GM23338 (cell line): ENCODE results near the gene GLDC. TPM values are rescaled to one million over a fixed set of nuclear protein-coding genes. Genes with fewer than 3 reads are reported as not detected.

Experiments
- ATAC-seq: fragments of 200-7000 bp; cut with Tn5 transposase; 3 replicates; pipeline ENCODE4 v1.9.1; 2020
- DNase-seq: peaks from one replicate; pipeline ENCODE4 v3.0.0-alpha.2; 2015; ENCODE audit warnings: low spot score
- H2AFZ ChIP-seq: fragments of 200-600 bp; sonication (generic); 2 replicates; pipeline ENCODE4 v1.8.0; 2016; ENCODE audit warnings: antibody characterized with exemption, mild to moderate bottlenecking, moderate library complexity
- H3F3A ChIP-seq: fragments of 200-600 bp; sonication (generic); replicated peaks from 2 replicates; pipeline ENCODE4 v1.8.0; 2017; ENCODE audit warnings: antibody characterized with exemption, mixed run types, low read depth
- H3K27ac ChIP-seq: fragments of 200-600 bp; sonication (generic); 2 replicates; pipeline ENCODE4 v1.6.1; 2016; ENCODE audit warnings: low read depth
- H3K27me3 ChIP-seq: fragments of 200-600 bp; sonication (generic); 2 replicates; pipeline ENCODE4 v1.8.0; 2016; ENCODE audit warnings: mild to moderate bottlenecking, mixed run types, moderate library complexity; ENCODE audit not compliant: insufficient read depth
- H3K36me3 ChIP-seq: fragments of 200-600 bp; sonication (generic); 2 replicates; pipeline ENCODE4 v1.8.0; 2016; ENCODE audit warnings: mild to moderate bottlenecking; ENCODE audit not compliant: insufficient read depth
- H3K4me1 ChIP-seq: fragments of 200-600 bp; sonication (generic); 2 replicates; pipeline ENCODE4 v1.8.0; 2016; ENCODE audit warnings: mild to moderate bottlenecking, moderate library complexity; ENCODE audit not compliant: insufficient read depth
- H3K4me2 ChIP-seq: fragments of 200-600 bp; sonication (generic); 2 replicates; pipeline ENCODE4 v1.7.1; 2017; ENCODE audit warnings: mixed run types
- H3K4me3 ChIP-seq: fragments of 200-600 bp; sonication (generic); 2 replicates; pipeline ENCODE4 v1.6.1; 2016; ENCODE audit warnings: mixed run types
- H3K79me2 ChIP-seq: fragments of 200-600 bp; sonication (generic); replicated peaks from 2 replicates; pipeline ENCODE4 v1.8.0; 2017; ENCODE audit warnings: mild to moderate bottlenecking; ENCODE audit not compliant: insufficient read depth
- H3K9me2 ChIP-seq: fragments of 200-600 bp; sonication (generic); 2 replicates; pipeline ENCODE4 v1.8.0; 2017; ENCODE audit not compliant: insufficient read depth
- H4K20me1 ChIP-seq: fragments of 200-600 bp; sonication (generic); replicated peaks from 2 replicates; pipeline ENCODE4 v1.8.0; 2017; ENCODE audit warnings: mild to moderate bottlenecking; ENCODE audit not compliant: insufficient read depth
- H3K27ac Mint-ChIP-seq: 2 replicates; pipeline ENCODE4 v1.8.0; 2020; ENCODE audit warnings: inconsistent platforms, mild to moderate bottlenecking, moderate library complexity, mixed read lengths
- H3K27me3 Mint-ChIP-seq: 3 replicates; pipeline ENCODE4 v1.8.0; 2022; ENCODE audit warnings: low read depth, mild to moderate bottlenecking, moderate library complexity, mixed read lengths, inconsistent platforms; ENCODE audit not compliant: insufficient read depth, poor library complexity
- H3K36me3 Mint-ChIP-seq: 3 replicates; pipeline ENCODE4 v1.8.0; 2021; ENCODE audit warnings: low read depth, mild to moderate bottlenecking, inconsistent platforms, moderate library complexity, mixed read lengths
- H3K4me1 Mint-ChIP-seq: 3 replicates; pipeline ENCODE4 v1.8.0; 2020; ENCODE audit warnings: mild to moderate bottlenecking, inconsistent platforms, mixed read lengths
- H3K4me3 Mint-ChIP-seq: 3 replicates; pipeline ENCODE4 v1.8.0; 2021; ENCODE audit warnings: moderate library complexity, mild to moderate bottlenecking, inconsistent platforms, mixed read lengths
- H3K9me3 Mint-ChIP-seq: 3 replicates; pipeline ENCODE4 v1.8.0; 2020; ENCODE audit warnings: moderate library complexity, mild to moderate bottlenecking, inconsistent platforms, mixed read lengths
- CREB1 ChIP-seq: fragments of 250-450 bp; sonication (Bioruptor Pico); IDR thresholded peaks from 2 replicates; pipeline ENCODE4 v1.5.0; 2020; ENCODE audit warnings: low read depth, mild to moderate bottlenecking, moderate library complexity
- CTCF ChIP-seq, 2 experiments: fragments of 200-600 bp in 1 of 2; sonication (generic) in 1 of 2; conservative IDR thresholded peaks; 2 replicates each; pipeline versions ENCODE4 v1.5.1 to v1.6.1; 2016 to 2017; ENCODE audit warnings: antibody characterized with exemption in 2 of 2, low read depth in 2 of 2, mild to moderate bottlenecking in 2 of 2, moderate library complexity in 1 of 2
- JUNB ChIP-seq: IDR thresholded peaks from one replicate; pipeline ENCODE4 v1.6.1; 2016; ENCODE audit warnings: antibody characterized with exemption; ENCODE audit not compliant: unreplicated experiment
- NANOG ChIP-seq: IDR thresholded peaks from 2 replicates; pipeline ENCODE4 v1.6.1; 2016; ENCODE audit warnings: antibody characterized with exemption, borderline replicate concordance
- POLR2AphosphoS5 ChIP-seq: IDR thresholded peaks from 2 replicates; pipeline ENCODE4 v1.6.1; 2016; ENCODE audit warnings: antibody characterized with exemption, low read depth
- REST ChIP-seq: IDR thresholded peaks from one replicate; pipeline ENCODE4 v1.6.1; 2018; ENCODE audit warnings: antibody characterized with exemption; ENCODE audit not compliant: unreplicated experiment
- STAT1 ChIP-seq: IDR thresholded peaks from one replicate; pipeline ENCODE4 v1.6.1; 2016; ENCODE audit warnings: antibody characterized with exemption; ENCODE audit not compliant: unreplicated experiment
- ZNF114 ChIP-seq: fragments of 250-450 bp; sonication (Bioruptor Pico); IDR thresholded peaks from 2 replicates; pipeline ENCODE4 v1.5.0; 2020; ENCODE audit warnings: mild to moderate bottlenecking, moderate library complexity
- ZNF331 ChIP-seq: fragments of 250-450 bp; sonication (Bioruptor Pico); IDR thresholded peaks from 2 replicates; pipeline ENCODE4 v1.5.0; 2020; ENCODE audit warnings: low read depth, mild to moderate bottlenecking, moderate library complexity
- polyA plus RNA-seq: library from polyadenylated mRNA; unstranded; fragments of >200 nt; fragmentation: Nextera tagmentation; extraction: Ambion mirVana; gene quantifications from 2 replicates; pipeline ENCODE4 v1.2.1, GENCODE V29; 2016
- total RNA-seq: library from RNA; depleted of rRNA; stranded (reverse); fragments of >200 nt; shearing (Covaris generic); gene quantifications from 2 replicates; pipeline ENCODE4 v1.2.3, GENCODE V29; 2014
- TF ChIP-seq, protein P1 (sequence below): fragments of 250-450 bp; sonication (Bioruptor Pico); IDR thresholded peaks from 2 replicates; pipeline ENCODE4 v1.5.0; 2020; ENCODE audit warnings: mild to moderate bottlenecking, moderate library complexity

Gene GLDC
- total and polyA plus RNA-seq, 2 experiments from 2014 or later = 63.5 to 139 TPM

DNA sequence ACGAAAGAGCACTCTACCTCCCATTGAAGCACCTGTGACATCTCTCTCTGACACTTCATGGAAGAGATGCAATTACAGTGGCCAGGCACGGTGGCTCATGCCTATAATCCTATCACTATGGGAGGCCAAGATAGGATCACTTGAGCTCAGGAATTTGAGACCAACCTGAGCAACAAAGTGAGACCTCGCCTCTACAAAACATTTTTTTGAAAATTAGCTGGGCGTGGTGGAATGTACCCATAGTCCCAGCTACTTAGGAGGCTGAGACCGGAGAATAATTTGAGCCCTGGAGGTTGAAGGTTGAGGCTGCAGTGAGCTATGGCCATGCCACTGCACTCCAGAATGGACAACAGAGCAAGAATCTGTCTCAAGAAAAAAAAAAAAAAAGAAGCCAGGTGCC, 45.5 kb downstream of the GLDC start:
- ATAC-seq (no peak), DNase-seq (no peak)
- H3K36me3 Mint-ChIP-seq = peaks cover 70% of the 10 kb centered on the region
- H3K9me3 Mint-ChIP-seq = no peaks in the 10 kb centered on the region
- TF ChIP-seq JUNB (no peak), STAT1 (no peak), CREB1 (CRISPR knock-in tag) (no peak)
- Histone ChIP-seq H3K79me2 (no peaks in the 10 kb centered on the region), H3F3A (0 out of 2 replicates have a peak, but pooled peaks cover 2% of the 10 kb centered on the region), H2AFZ (no peak overlapping the region), H3K36me3 (peaks cover 64% of the 10 kb centered on the region), H3K27ac (no peak overlapping the region), H3K27me3 (no peaks in the 10 kb centered on the region), H4K20me1 (peaks cover 4% of the 10 kb centered on the region; the same call in 1 of the 2 replicates), H3K4me1 (no peaks in the 10 kb centered on the region), H3K9me2 (no peaks in the 10 kb centered on the region), H3K4me3 (no peak overlapping the region), H3K4me2 (no peak overlapping the region)
- H3K4me1 Mint-ChIP-seq = no peaks in the 10 kb centered on the region
- H3K4me3 Mint-ChIP-seq = no peak overlapping the region
- no peak overlapping the region for H3K27ac Mint-ChIP-seq
- no peaks in the 10 kb centered on the region for H3K27me3 Mint-ChIP-seq

DNA sequence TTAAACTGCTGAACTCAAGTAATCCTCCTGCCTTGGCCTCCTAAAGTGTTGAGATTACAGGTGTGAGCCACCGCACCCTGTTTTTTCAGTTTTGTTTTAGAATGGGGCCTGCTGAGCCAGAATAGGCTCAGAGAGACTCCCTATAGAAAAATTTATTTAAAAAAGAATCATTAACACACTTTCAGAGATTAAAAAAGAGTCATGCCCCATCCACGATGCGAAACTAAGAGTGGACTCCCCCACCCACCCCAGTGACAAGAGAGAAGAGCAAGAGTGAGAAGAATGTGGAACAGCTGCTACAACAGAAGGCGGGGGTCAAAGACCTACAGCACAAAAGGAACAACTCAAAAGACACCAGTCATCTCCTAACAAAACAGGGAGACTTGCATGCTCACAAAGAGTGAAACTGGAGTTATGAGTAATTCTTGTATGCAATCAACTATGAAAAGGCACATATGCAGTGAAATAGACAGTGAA, 47.2 kb downstream of the GLDC start:
- H3K27ac Mint-ChIP-seq = no peak overlapping the region

More for the DNA sequence above, 47.2 kb downstream of the GLDC start:
- Histone ChIP-seq H3K27me3 (no peaks in the 10 kb centered on the region), H3K27ac (no peak overlapping the region), H3K4me2 (no peak overlapping the region), H3F3A (0 out of 2 replicates have a peak, but pooled peaks cover 2% of the 10 kb centered on the region), H3K36me3 (peaks cover 69% of the 10 kb centered on the region), H4K20me1 (0 out of 2 replicates have a peak, but pooled peaks cover 4% of the 10 kb centered on the region), H3K4me1 (no peaks in the 10 kb centered on the region), H3K79me2 (no peaks in the 10 kb centered on the region), H3K4me3 (no peak overlapping the region), H2AFZ (no peak overlapping the region), H3K9me2 (no peaks in the 10 kb centered on the region)
- no peaks in the 10 kb centered on the region for H3K27me3 Mint-ChIP-seq
- H3K9me3 Mint-ChIP-seq = no peaks in the 10 kb centered on the region
- ATAC-seq (no peak), DNase-seq (no peak)
- no peaks in the 10 kb centered on the region for H3K4me1 Mint-ChIP-seq
- peaks cover 66% of the 10 kb centered on the region for H3K36me3 Mint-ChIP-seq
- TF ChIP-seq, protein P1, sequence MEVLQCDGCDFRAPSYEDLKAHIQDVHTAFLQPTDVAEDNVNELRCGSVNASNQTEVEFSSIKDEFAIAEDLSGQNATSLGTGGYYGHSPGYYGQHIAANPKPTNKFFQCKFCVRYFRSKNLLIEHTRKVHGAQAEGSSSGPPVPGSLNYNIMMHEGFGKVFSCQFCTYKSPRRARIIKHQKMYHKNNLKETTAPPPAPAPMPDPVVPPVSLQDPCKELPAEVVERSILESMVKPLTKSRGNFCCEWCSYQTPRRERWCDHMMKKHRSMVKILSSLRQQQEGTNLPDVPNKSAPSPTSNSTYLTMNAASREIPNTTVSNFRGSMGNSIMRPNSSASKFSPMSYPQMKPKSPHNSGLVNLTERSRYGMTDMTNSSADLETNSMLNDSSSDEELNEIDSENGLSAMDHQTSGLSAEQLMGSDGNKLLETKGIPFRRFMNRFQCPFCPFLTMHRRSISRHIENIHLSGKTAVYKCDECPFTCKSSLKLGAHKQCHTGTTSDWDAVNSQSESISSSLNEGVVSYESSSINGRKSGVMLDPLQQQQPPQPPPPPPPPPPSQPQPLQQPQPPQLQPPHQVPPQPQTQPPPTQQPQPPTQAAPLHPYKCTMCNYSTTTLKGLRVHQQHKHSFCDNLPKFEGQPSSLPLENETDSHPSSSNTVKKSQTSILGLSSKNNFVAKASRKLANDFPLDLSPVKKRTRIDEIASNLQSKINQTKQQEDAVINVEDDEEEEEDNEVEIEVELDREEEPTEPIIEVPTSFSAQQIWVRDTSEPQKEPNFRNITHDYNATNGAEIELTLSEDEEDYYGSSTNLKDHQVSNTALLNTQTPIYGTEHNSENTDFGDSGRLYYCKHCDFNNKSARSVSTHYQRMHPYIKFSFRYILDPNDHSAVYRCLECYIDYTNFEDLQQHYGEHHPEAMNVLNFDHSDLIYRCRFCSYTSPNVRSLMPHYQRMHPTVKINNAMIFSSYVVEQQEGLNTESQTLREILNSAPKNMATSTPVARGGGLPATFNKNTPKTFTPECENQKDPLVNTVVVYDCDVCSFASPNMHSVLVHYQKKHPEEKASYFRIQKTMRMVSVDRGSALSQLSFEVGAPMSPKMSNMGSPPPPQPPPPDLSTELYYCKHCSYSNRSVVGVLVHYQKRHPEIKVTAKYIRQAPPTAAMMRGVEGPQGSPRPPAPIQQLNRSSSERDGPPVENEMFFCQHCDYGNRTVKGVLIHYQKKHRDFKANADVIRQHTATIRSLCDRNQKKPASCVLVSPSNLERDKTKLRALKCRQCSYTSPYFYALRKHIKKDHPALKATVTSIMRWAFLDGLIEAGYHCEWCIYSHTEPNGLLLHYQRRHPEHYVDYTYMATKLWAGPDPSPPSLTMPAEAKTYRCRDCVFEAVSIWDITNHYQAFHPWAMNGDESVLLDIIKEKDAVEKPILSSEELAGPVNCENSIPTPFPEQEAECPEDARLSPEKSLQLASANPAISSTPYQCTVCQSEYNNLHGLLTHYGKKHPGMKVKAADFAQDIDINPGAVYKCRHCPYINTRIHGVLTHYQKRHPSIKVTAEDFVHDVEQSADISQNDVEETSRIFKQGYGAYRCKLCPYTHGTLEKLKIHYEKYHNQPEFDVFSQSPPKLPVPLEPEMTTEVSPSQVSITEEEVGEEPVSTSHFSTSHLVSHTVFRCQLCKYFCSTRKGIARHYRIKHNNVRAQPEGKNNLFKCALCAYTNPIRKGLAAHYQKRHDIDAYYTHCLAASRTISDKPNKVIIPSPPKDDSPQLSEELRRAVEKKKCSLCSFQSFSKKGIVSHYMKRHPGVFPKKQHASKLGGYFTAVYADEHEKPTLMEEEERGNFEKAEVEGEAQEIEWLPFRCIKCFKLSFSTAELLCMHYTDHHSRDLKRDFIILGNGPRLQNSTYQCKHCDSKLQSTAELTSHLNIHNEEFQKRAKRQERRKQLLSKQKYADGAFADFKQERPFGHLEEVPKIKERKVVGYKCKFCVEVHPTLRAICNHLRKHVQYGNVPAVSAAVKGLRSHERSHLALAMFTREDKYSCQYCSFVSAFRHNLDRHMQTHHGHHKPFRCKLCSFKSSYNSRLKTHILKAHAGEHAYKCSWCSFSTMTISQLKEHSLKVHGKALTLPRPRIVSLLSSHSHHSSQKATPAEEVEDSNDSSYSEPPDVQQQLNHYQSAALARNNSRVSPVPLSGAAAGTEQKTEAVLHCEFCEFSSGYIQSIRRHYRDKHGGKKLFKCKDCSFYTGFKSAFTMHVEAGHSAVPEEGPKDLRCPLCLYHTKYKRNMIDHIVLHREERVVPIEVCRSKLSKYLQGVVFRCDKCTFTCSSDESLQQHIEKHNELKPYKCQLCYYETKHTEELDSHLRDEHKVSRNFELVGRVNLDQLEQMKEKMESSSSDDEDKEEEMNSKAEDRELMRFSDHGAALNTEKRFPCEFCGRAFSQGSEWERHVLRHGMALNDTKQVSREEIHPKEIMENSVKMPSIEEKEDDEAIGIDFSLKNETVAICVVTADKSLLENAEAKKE (CRISPR knock-in tag) = no peak
- TF ChIP-seq STAT1 = no peak
- TF ChIP-seq ZNF331 (CRISPR knock-in tag) = no peak
- no peak for TF ChIP-seq NANOG
- no peak for TF ChIP-seq CREB1 (CRISPR knock-in tag)
- no peak for TF ChIP-seq POLR2AphosphoS5
- TF ChIP-seq ZNF114 = no peak
- no peak for TF ChIP-seq REST
- TF ChIP-seq JUNB = no peak
- no peak for TF ChIP-seq CTCF (conservative IDR thresholded peaks at IDR 0.05; ENCODE audit: low read depth in 2 of 2)
- H3K4me3 Mint-ChIP-seq = no peak overlapping the region
